LNCAP (cell line): Measurements from ENCODE around the gene IGFBP5.

Experiments used
- CTCF ChIP-seq: fragments of 450-650 bp; IDR thresholded peaks from 2 replicates; pipeline ENCODE4 v1.5.1; 2017; ENCODE audit warnings: mild to moderate bottlenecking

Gene IGFBP5

GRCh38 chr2:216649574-216649973 lies 45.8 kb downstream of the IGFBP5 start:
- no peak for TF ChIP-seq CTCF

DNA sequence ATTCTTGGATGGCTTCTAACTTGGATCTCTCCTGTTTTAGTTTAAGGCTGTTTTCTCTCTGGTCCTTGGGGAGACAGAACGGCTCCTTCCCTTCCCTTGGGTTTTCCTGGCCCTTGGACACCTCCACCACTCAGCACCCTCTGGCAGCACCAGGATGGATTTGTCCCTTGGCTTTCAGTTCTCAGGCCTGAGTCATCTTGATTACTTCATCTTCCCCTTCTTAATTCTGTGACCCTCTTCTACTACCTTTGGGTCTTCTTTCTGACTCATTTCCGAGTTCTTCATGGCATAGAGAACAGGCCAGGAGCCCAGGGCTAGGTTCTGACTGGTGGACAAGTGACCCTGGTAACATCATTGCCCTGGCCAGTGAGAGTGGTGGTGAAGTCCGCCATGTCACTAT lies 47.2 kb downstream of the IGFBP5 start:
- TF ChIP-seq CTCF: no peak

DNA sequence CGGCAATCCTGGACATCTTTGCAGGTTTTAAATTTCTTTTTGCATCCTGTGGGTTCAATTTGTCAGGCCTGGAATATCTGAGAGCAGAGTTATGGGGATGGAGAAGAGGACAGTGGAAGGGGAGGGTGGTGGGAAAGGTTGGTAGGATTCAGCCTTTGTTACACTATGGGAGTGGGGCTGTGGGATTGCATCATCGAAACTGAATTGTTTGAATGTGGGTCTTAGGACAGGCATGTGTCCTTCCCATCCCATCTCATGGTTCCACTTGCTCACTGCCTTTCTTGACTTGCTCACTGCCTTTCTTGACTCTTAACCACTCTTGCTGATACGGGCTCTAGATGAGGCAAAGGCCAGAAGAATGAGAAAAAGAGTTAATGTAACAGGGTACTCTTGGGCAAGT lies 49.2 kb downstream of the IGFBP5 start:
- no peak for TF ChIP-seq CTCF

GRCh38 chr2:216645636-216645950 lies 49.8 kb downstream of the IGFBP5 start:
- no peak for TF ChIP-seq CTCF

GRCh38 chr2:216644842-216645635 lies 50.3 kb downstream of the IGFBP5 start:
- TF ChIP-seq CTCF: no peak

DNA sequence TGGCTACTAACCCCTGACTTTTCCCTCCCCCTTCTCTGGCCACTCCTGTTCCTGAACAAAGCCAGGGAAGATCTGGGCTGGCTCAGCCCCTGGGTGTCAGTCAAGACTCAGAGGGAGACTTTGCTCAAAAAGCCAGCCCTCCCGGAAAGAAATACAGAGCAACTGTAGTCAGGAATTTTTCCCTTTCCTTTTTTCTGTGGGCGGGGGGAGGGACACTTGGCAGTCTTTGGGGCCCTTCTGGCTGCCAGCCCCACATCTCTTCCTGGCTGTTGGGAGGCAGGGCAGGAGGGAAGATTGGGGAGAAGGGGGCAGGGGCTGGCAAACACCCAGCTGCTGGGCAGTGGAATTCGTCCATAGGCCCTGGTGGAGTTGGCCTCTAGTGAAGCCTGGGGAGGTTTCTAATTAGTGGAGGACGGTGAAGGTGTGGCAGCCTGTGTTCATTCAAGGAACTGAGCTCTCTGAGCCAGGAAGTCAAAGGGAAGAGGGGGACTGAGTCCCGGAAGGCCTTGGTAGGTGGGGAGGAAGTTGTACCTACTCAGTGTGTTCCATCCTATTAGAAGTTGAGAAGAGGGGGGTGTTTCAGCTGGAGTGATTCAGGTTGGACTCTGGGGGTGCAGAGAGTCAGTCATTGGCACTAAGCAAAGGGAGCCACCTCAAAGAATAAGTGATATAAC lies 51.2 kb downstream of the IGFBP5 start:
- no peak for TF ChIP-seq CTCF

GRCh38 chr2:216637472-216637871 lies 57.9 kb downstream of the IGFBP5 start:
- no peak for TF ChIP-seq CTCF
